Fibroblast of skin of right quadriceps (primary cell): ENCODE results near the gene C1QTNF6.

ENCODE experiments used
- DNase-seq: peaks from one replicate; pipeline ENCODE4 v3.0.0-alpha.2; 2013

The C1QTNF6 gene

GRCh38 chr22:37186997-37187522 is 987 bp downstream of the C1QTNF6 start:
- DNase-seq = peak; percentile 39

GRCh38 chr22:37186228-37186996 is 1.6 kb downstream of the C1QTNF6 start:
- DNase-seq = peak; percentile 86

GRCh38 chr22:37185646-37186227 is 2.3 kb downstream of the C1QTNF6 start:
- no peak for DNase-seq

GRCh38 chr22:37184816-37185541 is 3.1 kb downstream of the C1QTNF6 start:
- DNase-seq = no peak

GRCh38 chr22:37184380-37184755 is 3.7 kb downstream of the C1QTNF6 start:
- no peak for DNase-seq

GRCh38 chr22:37183432-37184379 is 4.3 kb downstream of the C1QTNF6 start:
- no peak for DNase-seq

- DNase-seq = no peak
Observed at GRCh38 chr22:37182949-37183245, 5.2 kb downstream of the C1QTNF6 start.

GRCh38 chr22:37182101-37182948 is 5.7 kb downstream of the C1QTNF6 start:
- DNase-seq = no peak

GRCh38 chr22:37181681-37182080 is 6.4 kb downstream of the C1QTNF6 start:
- DNase-seq = no peak

- DNase-seq = no peak
Observed at GRCh38 chr22:37180531-37181231, 7.4 kb downstream of the C1QTNF6 start.

GRCh38 chr22:37179622-37180420 is 8.2 kb downstream of the C1QTNF6 start:
- no peak for DNase-seq

- no peak for DNase-seq
Observed at GRCh38 chr22:37179126-37179470, 8.9 kb downstream of the C1QTNF6 start.

GRCh38 chr22:37178350-37179125 is 9.5 kb downstream of the C1QTNF6 start:
- no peak for DNase-seq

GRCh38 chr22:37177755-37178154 is 10.3 kb downstream of the C1QTNF6 start:
- no peak for DNase-seq

GRCh38 chr22:37177221-37177620 is 10.8 kb downstream of the C1QTNF6 start:
- no peak for DNase-seq

GRCh38 chr22:37176464-37177061 is 11.5 kb downstream of the C1QTNF6 start:
- peak; percentile 88 for DNase-seq

GRCh38 chr22:37175414-37176281 is 12.4 kb downstream of the C1QTNF6 start:
- DNase-seq = no peak

- no peak for DNase-seq
Observed at GRCh38 chr22:37174964-37175363, 13.1 kb downstream of the C1QTNF6 start.
